Esophagus (tissue), 2 donors: ENCODE data around the gene DPY19L1. TPM values are rescaled to one million over a fixed set of nuclear protein-coding genes. Genes with fewer than 3 reads are reported as not detected.
"Not testable (repeated sequence)": the region's sequence is repeated elsewhere in the genome, so short reads cannot be mapped to it uniquely, and the experiment has no call there.

Experiments used
- H3K27ac ChIP-seq, 2 donors: one replicate each; pipeline ENCODE4 v1.5.1; 2013; ENCODE audit warnings: low read depth in 2 of 2, mild to moderate bottlenecking in 2 of 2, inconsistent platforms in 1 of 2, low read length in 1 of 2, moderate library complexity in 1 of 2
- H3K27me3 ChIP-seq, 2 donors: one replicate each; pipeline ENCODE4 v1.6.1; 2013; ENCODE audit warnings: low read length in 2 of 2, control low read depth in 1 of 2, mild to moderate bottlenecking in 1 of 2; ENCODE audit not compliant: insufficient read depth in 2 of 2, control insufficient read depth in 1 of 2
- H3K36me3 ChIP-seq, 2 donors: one replicate each; pipeline ENCODE4 v1.6.1; 2013; ENCODE audit warnings: low read length in 1 of 2; ENCODE audit not compliant: control insufficient read depth in 2 of 2, insufficient read depth in 2 of 2
- H3K4me1 ChIP-seq, 2 donors: one replicate each; pipeline ENCODE4 v1.6.1; 2013; ENCODE audit warnings: low read length in 1 of 2; ENCODE audit not compliant: control insufficient read depth in 2 of 2, insufficient read depth in 2 of 2
- H3K4me3 ChIP-seq, 2 donors: one replicate each; pipeline ENCODE4 v1.5.1; 2013; ENCODE audit warnings: low read length in 2 of 2, mild to moderate bottlenecking in 2 of 2, low read depth in 1 of 2, moderate library complexity in 1 of 2
- H3K9me3 ChIP-seq, 2 donors: one replicate each; pipeline ENCODE4 v1.6.1; 2013; ENCODE audit warnings: mild to moderate bottlenecking in 2 of 2, low read depth in 1 of 2, low read length in 1 of 2, moderate library complexity in 1 of 2; ENCODE audit not compliant: control insufficient read depth in 2 of 2, insufficient read depth in 1 of 2
- WGBS, 2 donors: extraction: QIAGEN DNeasy Blood & Tissue Kit; methylation state at CpG; one replicate each; pipeline ENCODE4 v1.1.7; 2013; 5-methylcytosine and 5-hydroxymethylcytosine counted together
- polyA plus RNA-seq, 2 donors: library from polyadenylated mRNA; stranded (reverse); fragments of 200-250 nt; gene quantifications; one replicate each; pipeline ENCODE4 v1.2.3, GENCODE V29; 2013
- donor health status: healthy with polysubstance abuse.
- donor health status: Bipolar disorder and iron deficiency.

The DPY19L1 gene
- 1 to 10 TPM; 2.1 to 2.8 TPM for polyA plus RNA-seq

GRCh38 chr7:35037211-35037525, at the start of gene DPY19L1:
TSS of gene DPY19L1 (minus strand) at chr7:35037485. CDS start at chr7:35037394, 91 bp downstream.
- H3K4me3 ChIP-seq = peak within 1 kb of the TSS; percentile 76 to 93
- peak within 1 kb of the TSS; percentile 87 to 96 for H3K27ac ChIP-seq
- WGBS, 2 donors = 0 to 1% methylated on average over 17 to 48 of the region's 48 CpGs
- H3K27me3 ChIP-seq = no peaks in the 10 kb centered on the region
- no peaks in the 10 kb centered on the region for H3K4me1 ChIP-seq
- no peaks in the 10 kb centered on the region for H3K9me3 ChIP-seq
- no peaks in the 10 kb centered on the region for H3K36me3 ChIP-seq

DNA sequence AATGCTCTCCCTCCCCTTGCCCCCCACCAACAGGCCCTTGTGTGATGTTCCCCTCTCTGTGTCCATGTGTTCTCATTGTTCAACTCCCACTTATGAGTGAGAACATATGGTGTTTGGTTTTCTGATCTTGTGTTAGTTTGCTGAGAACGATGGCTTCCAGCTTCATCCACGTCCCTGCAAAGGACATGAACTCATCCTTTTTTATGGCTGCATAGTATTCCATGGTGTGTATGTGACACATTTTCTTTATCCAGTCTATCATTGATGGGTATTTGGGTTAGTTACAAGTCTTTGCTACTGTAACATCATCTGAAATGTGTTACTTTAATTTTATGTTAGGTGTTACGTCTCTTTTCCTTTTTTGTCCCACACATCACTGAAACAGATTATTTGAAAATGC, 42.2 kb upstream of the DPY19L1 start:
- H3K4me3 ChIP-seq, H3K27ac ChIP-seq, H3K27me3 ChIP-seq, H3K36me3 ChIP-seq, H3K4me1 ChIP-seq, H3K9me3 ChIP-seq: not testable (repeated sequence)
- 85 to 90% methylated on average over 3 of the region's 3 CpGs for whole genome bisulfite sequencing, 2 donors

DNA sequence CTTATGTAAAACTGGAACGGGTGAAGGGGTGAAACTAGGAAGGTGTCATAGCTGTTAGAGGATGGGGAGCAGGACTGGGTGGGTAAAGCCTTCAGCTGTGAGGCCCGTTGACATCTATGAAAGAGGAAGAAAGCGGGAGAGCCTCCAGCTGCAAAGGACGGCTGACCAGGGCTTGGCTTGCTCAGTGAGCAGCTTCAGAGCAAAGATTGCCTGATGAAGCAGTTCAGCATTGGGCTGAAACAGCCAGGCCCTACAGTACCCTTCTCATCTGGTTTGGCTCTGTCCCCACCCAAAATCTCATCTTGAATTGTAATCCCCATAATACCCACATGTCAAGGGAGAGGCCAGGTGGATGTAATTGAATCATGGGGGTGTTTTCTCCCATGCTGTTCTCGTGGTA, 36.7 kb upstream of the DPY19L1 start:
- not testable (repeated sequence) for H3K4me3 ChIP-seq, H3K27ac ChIP-seq, H3K9me3 ChIP-seq, H3K36me3 ChIP-seq, H3K27me3 ChIP-seq, H3K4me1 ChIP-seq
- 60 to 64% methylated on average over 5 of the region's 5 CpGs for WGBS, 2 donors

GRCh38 chr7:35072950-35073827, 35.9 kb upstream of the DPY19L1 start:
- not testable (repeated sequence) for H3K27ac ChIP-seq, H3K36me3 ChIP-seq, H3K27me3 ChIP-seq, H3K9me3 ChIP-seq, H3K4me3 ChIP-seq, H3K4me1 ChIP-seq
- 32 to 36% methylated on average over 14 of the region's 14 CpGs for WGBS, 2 donors

- H3K36me3 ChIP-seq, H3K27ac ChIP-seq, H3K27me3 ChIP-seq, H3K4me1 ChIP-seq, H3K9me3 ChIP-seq, H3K4me3 ChIP-seq: not testable (repeated sequence)
- 56 to 60% methylated on average over 1 of the region's 1 CpG for WGBS, 2 donors
Observed at GRCh38 chr7:35069084-35069483, 31.8 kb upstream of the DPY19L1 start.

DNA sequence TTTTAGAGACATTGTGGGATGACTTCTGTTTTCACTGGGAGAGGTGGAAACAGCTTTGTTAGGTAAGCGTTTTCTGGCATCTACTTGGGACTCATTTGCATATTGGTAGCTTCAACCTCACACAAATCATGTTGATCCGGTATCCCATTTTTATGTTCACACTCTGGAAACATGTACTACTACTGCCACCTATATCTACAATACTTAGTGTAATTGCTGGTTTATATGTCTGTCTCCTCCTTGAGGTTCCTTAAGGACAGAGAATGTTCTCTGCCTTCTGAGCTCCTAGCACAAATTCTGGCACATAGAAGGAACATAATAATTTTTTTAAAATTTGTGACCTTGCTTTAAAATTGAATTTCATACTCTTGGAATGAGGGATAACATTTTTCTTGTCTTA, 28.1 kb upstream of the DPY19L1 start:
- H3K4me1 ChIP-seq, H3K27me3 ChIP-seq, H3K9me3 ChIP-seq, H3K36me3 ChIP-seq, H3K4me3 ChIP-seq, H3K27ac ChIP-seq: not testable (repeated sequence)
- WGBS, 2 donors = 35 to 46% methylated on average over 2 of the region's 2 CpGs

- not testable (repeated sequence) for H3K27ac ChIP-seq, H3K4me1 ChIP-seq, H3K9me3 ChIP-seq, H3K4me3 ChIP-seq, H3K27me3 ChIP-seq, H3K36me3 ChIP-seq
- 95 to 96% methylated on average over 3 of the region's 3 CpGs for WGBS, 2 donors
Observed at GRCh38 chr7:35058571-35058970, 21.3 kb upstream of the DPY19L1 start.

DNA sequence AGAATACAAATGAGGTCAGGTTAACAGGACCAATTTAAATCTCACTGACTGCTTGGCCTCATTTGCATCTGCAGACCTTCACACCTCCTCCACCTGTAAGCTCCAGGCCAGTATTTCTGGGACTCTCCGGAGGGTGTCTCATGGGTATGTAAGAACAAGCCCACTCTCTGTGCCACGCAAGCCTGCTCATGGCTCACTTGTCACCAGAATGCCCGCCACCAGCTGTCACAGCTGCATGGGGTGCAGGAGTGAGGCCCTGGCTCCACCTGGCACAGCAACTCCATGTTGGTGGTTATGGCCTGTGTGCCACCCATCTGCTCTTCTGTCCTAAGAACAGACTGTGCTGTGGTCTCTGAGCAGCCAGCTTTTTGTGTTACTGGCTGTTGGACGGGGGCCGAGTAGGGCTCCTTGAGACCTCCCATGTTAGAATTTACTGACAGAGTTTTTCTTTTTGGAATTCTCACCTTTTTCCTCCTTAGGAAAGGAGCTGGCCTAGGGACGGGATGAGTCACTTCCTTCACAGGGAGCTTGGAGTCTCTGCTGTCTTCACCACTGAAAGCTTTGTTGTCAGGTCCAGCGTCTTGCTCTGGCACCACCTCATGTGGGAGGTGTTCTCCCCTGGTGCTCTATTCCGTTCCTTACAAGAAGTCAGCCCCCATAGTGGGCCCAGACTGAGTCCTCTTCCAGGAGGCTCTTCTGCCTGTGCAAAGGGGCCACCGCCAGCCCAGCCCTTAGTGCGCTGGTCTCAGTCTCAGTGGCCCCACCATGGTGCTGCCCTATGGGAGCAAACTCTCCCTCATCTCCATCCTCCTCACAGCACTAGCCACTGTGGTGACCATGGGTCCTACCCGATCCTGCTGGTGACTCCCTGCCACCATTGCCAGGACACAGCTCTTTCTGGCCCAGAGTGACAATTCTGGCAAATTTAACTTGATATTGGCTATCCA, 20.5 kb upstream of the DPY19L1 start:
- H3K4me1 ChIP-seq, H3K9me3 ChIP-seq, H3K4me3 ChIP-seq, H3K27me3 ChIP-seq, H3K27ac ChIP-seq, H3K36me3 ChIP-seq: not testable (repeated sequence)
- 81 to 84% methylated on average over 11 of the region's 11 CpGs for WGBS, 2 donors

GRCh38 chr7:35055733-35056132, 18.4 kb upstream of the DPY19L1 start:
- WGBS, 2 donors = 55 to 63% methylated on average over 2 of the region's 2 CpGs

More at GRCh38 chr7:35055733-35056132, 18.4 kb upstream of the DPY19L1 start:
- H3K36me3 ChIP-seq, H3K27me3 ChIP-seq, H3K9me3 ChIP-seq, H3K4me3 ChIP-seq, H3K4me1 ChIP-seq, H3K27ac ChIP-seq: not testable (repeated sequence)
